ENCODE results near the gene ZNHIT1. TPM values are rescaled to one million over a fixed set of nuclear protein-coding genes. Genes with fewer than 3 reads are reported as not detected.

The ZNHIT1 gene
- total RNA-seq, result 23.5 TPM

DNA sequence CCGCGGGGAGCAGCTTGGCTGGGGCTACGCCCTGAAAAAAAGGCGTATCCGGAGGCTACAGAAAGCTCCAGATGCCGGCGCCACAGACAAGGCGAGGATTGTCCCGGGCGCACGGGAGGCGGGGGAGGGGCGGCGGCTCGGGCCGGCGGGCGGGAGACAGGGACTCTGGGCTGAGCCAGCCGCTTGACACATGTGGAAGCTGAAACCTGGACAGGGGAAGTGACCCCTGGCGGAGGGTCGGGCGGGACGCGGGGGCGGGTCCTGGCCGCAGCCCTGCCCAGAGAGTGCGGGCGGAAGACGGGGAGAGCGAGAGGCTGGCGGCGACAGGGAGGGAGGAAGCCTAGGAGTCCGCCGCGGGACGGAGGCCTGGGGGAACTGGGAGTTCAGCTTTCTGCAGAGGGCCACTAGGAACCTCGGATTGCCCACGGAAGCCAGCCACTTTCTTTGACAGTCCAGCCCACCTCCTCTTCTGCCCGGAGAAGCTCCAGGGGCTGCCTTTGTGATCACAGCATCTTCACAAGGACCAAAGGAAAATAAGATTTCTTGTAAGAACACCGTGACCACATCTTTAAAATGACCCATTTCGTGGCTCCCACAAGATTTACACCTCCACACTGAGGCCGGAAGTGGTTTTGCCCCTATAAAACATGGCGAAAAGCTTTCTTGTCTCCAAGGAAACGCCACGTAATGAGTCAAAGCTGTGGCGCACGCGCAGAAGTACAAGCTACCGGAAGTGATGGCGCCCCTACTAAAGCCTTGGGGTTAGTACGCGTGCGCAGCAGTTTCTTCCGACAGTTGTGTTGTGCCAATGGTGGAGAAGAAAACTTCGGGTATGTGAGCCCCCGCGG, at the start of gene ZNHIT1, which contains the start of gene PLOD3:
ZNHIT1 (plus strand) TSS at position 778 of the 848 bp plus-strand sequence; CDS start at position 809, 31 bp downstream.
PLOD3 (minus strand) TSS at position 194 of the 848 bp plus-strand sequence. CDS start 307 bp downstream, outside the sequence.

DNA sequence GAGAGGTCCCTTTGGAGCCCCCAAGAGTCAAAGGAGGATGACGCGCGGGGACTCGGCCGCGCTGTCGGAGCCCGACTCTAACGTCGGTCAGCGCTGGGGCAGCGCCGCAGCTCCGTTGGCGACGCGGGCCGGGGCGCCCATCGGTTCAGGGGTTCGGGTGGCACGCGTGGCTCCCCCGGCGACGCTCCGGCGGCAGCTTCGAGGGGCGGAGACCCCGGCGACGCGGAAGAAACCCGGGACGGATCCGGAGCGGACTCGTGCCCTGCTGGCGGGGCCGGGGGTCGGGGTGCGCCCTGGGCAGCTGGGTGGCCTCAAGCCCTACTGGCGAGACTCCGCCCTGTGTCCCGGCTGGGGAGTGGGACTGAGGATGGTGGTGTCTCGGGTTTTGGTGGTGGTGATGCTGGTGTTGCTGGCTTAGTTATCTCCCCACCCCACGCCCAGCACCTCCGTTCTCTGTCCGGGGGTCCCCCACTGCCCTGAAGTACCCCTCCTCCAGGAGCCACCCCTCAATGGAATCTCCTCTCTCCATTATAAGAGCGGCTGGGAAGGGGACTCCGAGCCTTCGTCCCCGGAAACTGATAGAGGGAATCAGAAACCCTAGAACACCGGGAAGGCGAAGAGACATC, 37.7 kb upstream of the ZNHIT1 start, which contains the start of gene NAT16:
NAT16 (minus strand) TSS at position 164 of the 626 bp plus-strand sequence. CDS start 5,486 bp downstream, outside the sequence.

DNA sequence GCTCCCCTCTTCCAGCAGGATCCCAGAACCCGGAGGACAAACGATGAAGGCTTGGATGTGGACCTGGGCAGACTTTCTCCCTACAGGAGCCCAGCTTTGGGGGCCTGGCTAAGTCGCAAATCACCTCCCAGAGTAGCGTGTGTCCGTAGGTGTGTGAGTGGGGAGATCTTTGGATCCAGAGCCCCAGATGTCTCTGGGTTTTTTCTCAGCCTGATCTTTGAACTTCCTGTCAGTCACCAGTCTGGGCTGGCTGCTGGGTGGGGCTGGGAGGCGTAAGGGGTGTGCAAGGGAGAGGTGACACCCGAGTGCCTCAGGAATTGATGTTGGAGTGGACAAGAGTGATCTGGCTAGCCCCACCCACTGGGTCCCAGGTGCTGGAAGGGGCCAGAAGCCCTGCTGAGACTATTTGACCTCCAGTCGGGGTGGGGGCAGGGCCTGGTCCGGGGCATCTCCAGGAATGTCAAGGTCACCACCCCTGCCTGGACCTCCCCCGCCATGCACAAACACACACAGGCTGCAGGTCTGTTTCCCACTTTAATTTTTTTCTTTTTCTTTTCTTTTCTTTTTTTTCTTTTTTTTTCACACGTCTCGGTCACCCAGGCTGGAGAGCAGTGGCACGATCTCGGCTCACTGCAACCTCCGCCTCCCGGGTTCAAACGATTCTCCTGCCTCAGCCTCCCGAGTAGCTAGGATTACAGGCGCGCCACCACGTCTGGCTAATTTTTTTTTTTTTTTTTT, 16.9 kb upstream of the ZNHIT1 start, which contains the start of gene MOGAT3:
MOGAT3 (minus strand) TSS at position 175 of the 738 bp plus-strand sequence. CDS start 182 bp downstream, outside the sequence.

DNA sequence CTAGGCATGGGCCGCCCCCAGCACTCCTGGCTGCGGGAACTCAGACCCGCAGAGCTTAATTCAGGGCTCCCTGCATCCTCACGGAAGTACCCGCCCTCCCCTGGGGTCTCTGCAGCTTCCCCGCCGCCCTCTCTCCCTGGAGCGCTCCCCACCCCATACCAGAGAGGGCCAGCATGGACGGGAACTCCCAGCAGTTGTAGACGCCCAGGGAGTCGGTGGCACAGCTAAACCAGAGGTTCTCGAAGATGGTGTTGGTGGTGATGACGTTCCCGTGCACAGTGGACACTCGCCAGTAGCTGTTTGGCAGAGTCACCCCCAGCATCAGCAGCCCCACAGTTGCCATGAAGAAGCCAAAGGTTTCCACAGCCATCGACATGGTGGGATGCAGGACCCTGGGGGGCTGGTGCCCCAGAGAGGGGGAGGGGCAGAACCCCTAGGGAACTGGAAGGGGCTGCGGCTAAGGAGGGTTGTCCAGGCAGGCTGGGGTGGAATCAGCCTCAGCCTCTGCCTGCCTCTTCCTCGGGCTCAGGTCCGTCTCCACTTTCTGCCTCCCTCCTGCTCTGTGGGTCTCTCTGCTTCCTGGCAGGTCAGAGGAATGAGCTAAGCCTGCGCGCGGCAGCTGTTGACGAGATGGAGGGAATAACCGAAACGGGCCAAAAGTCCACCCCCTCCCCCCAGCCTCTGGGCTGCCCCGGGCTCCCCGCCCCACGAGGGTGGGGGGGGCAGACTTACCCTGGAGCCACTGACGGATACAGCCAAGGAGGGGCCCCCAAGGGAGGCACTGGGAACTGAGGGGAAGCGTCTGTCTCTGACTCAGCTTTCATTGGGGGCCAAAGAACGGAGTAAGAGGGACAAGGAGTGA, 19.5 kb downstream of the ZNHIT1 start, which contains the start of gene CLDN15:
CLDN15 (minus strand) TSS at position 597 of the 862 bp plus-strand sequence; CDS start at position 376, 221 bp downstream.

DNA sequence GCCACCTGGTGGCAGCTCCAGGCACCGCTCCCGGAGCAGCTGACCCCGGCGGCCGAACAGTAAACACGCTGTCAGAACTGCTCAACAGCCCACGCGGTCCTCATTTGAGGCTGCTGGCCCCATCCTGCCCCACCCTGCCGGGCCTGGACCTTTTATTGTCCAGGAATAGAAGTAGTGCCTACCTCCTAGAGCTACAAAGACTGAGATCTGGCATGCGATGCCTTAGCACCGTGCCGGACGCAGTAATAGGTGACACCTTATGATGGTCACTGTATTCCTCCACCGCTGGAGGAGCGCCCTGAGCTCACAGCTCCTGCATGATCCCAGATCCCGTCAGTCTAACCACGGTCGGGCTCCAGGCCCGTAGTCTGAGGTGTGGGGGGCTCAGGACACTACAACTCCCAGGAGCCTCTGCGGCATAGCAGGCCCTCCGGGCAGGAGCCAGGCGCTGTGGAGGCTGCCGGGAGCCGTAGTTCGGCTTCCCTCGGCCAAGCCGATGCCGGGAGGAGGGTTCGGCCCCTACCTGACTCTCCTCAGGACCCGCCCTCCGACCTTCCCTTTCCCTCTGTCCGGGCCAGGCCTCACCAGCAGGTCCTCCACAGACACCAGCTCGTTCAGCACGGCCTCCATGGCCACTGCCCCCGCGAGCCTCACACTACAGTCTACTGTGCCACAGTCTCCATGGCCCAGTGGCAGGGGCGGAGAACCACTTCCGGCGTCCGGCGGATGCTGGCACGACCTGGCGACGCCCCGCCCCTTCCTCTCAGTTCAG, 26.6 kb downstream of the ZNHIT1 start, which contains the start of gene FIS1:
FIS1 (minus strand) TSS at position 707 of the 772 bp plus-strand sequence; CDS start at position 630, 77 bp downstream.

Small RNAs within 50 kb of the gene (small RNA-seq; reads per million reads assigned to genes)
- gene RNU6-1104P (ENCODE audit: low replicate concordance), result not detected

Other genes with a start within 250 kb of the ZNHIT1 start
- gene MUC12, start 248.6 kb upstream of the ZNHIT1 start, total RNA-seq, result not detected
- gene MUC17, start 198.1 kb upstream of the ZNHIT1 start, total RNA-seq, result not detected
- gene TRIM56, start 132.7 kb upstream of the ZNHIT1 start, total RNA-seq, result 1.3 TPM
- not detected for gene SERPINE1, start 91.1 kb upstream of the ZNHIT1 start, total RNA-seq
- gene AP1S1, start 63.7 kb upstream of the ZNHIT1 start, total RNA-seq, result 63.2 TPM
- 9.4 TPM for gene VGF, start 52.6 kb upstream of the ZNHIT1 start, total RNA-seq
- gene NAT16, start 37.9 kb upstream of the ZNHIT1 start, total RNA-seq, result 3.4 TPM
- gene MOGAT3, start 17.1 kb upstream of the ZNHIT1 start, total RNA-seq, result not detected
- 22.2 TPM for gene PLOD3, start 584 bp upstream of the ZNHIT1 start, total RNA-seq
- gene CLDN15, start 19.6 kb downstream of the ZNHIT1 start, total RNA-seq, result 5.9 TPM
- 71.1 TPM for gene FIS1, start 26.9 kb downstream of the ZNHIT1 start, total RNA-seq
- gene IFT22, start 103.6 kb downstream of the ZNHIT1 start, total RNA-seq, result 32.2 TPM
- 9.7 TPM for gene COL26A1, start 144.7 kb downstream of the ZNHIT1 start, total RNA-seq